ENCODE data around the gene PDZD2. TPM values are rescaled to one million over a fixed set of nuclear protein-coding genes. Genes with fewer than 3 reads are reported as not detected.

PDZD2 gene
- total RNA-seq, 4 donors from 2014 or later = 13.7 to 26.7 (median 24.1) TPM

- Histone ChIP-seq H3K27me3 (no peaks in the 10 kb centered on the region), H3K4me3 (no peak overlapping the region), H3K36me3 (peaks cover 9 to 99% (median 18%) of the 10 kb centered on the region in 3 donors), H3K27ac (no peak overlapping the region), H3K9me3 (no peaks in the 10 kb centered on the region), H3K4me1 (peaks cover 0 to 11% (median 0%) of the 10 kb centered on the region in 3 donors)
- TF ChIP-seq POLR2A (IDR thresholded peaks at IDR 0.05) (no peak), CTCF (IDR thresholded peaks at IDR 0.05) (no peak)
- no peak for DNase-seq
- intact Hi-C loops (cut with DNase I) = no loop called here
- WGBS, 2 donors = 88 to 90% methylated on average over 10 to 12 of the region's 12 CpGs
Measured at GRCh38 chr5:32103521-32103920, 464.6 kb downstream of the PDZD2 start.

GRCh38 chr5:32107291-32107690, 468.4 kb downstream of the PDZD2 start:
- Histone ChIP-seq H3K27me3 (no peaks in the 10 kb centered on the region), H3K9me3 (no peaks in the 10 kb centered on the region), H3K27ac (no peak overlapping the region), H3K4me3 (no peak overlapping the region), H3K4me1 (no peaks in the 10 kb centered on the region), H3K36me3 (peaks cover 13 to 98% (median 14%) of the 10 kb centered on the region in 3 donors)
- DNase-seq = no peak
- intact Hi-C loops (cut with DNase I) = no loop called here
- TF ChIP-seq POLR2A (IDR thresholded peaks at IDR 0.05) = no peak
- TF ChIP-seq CTCF (IDR thresholded peaks at IDR 0.05) = no peak
- 91 to 92% methylated on average over 4 of the region's 4 CpGs for WGBS, 2 donors

GRCh38 chr5:32108167-32108566, 469.2 kb downstream of the PDZD2 start:
- no peaks in the 10 kb centered on the region for H3K9me3 ChIP-seq
- no peaks in the 10 kb centered on the region for H3K27me3 ChIP-seq
- no peak overlapping the region for H3K4me3 ChIP-seq
- no peaks in the 10 kb centered on the region for H3K4me1 ChIP-seq
- intact Hi-C loops (cut with DNase I) = no loop called here
- 92 to 96% methylated on average over 4 of the region's 4 CpGs for WGBS, 2 donors
- TF ChIP-seq CTCF (IDR thresholded peaks at IDR 0.05) (no peak), POLR2A (IDR thresholded peaks at IDR 0.05) (no peak)
- H3K27ac ChIP-seq = no peak overlapping the region
- DNase-seq = no peak
- H3K36me3 ChIP-seq = peaks cover 14 to 98% (median 15%) of the 10 kb centered on the region in 3 donors

- intact Hi-C loops (cut with DNase I) = no loop called here
- 86 to 93% methylated on average over 10 of the region's 10 CpGs for WGBS, 2 donors
- no peak for DNase-seq
- TF ChIP-seq CTCF (IDR thresholded peaks at IDR 0.05) (no peak), POLR2A (IDR thresholded peaks at IDR 0.05) (no peak)
- H3K27ac ChIP-seq = no peak overlapping the region
- H3K4me3 ChIP-seq = no peak overlapping the region
- H3K9me3 ChIP-seq = no peaks in the 10 kb centered on the region
- peaks cover 11 to 98% (median 15%) of the 10 kb centered on the region in 3 donors for H3K36me3 ChIP-seq
- H3K4me1 ChIP-seq = no peaks in the 10 kb centered on the region
- H3K27me3 ChIP-seq = no peaks in the 10 kb centered on the region
Measured at GRCh38 chr5:32109236-32109635, 470.3 kb downstream of the PDZD2 start.

- intact Hi-C loops (cut with DNase I) = no loop called here
- DNase-seq = no peak
- Histone ChIP-seq H3K36me3 (peaks cover 11 to 96% (median 15%) of the 10 kb centered on the region in 3 donors), H3K9me3 (no peaks in the 10 kb centered on the region), H3K27me3 (no peaks in the 10 kb centered on the region), H3K4me3 (no peak overlapping the region), H3K27ac (no peak overlapping the region), H3K4me1 (no peaks in the 10 kb centered on the region)
- WGBS, 2 donors = 84 to 89% methylated on average over 5 of the region's 5 CpGs
- no peak for TF ChIP-seq POLR2A (IDR thresholded peaks at IDR 0.05)
- TF ChIP-seq CTCF (IDR thresholded peaks at IDR 0.05) = no peak
Measured at GRCh38 chr5:32110111-32110696, 471.3 kb downstream of the PDZD2 start.
